Neural cell (in vitro differentiated cells): ENCODE results near the gene MID2. TPM values are rescaled to one million over a fixed set of nuclear protein-coding genes. Genes with fewer than 3 reads are reported as not detected.
"Not testable (repeated sequence)": the region's sequence is repeated elsewhere in the genome, so short reads cannot be mapped to it uniquely, and the experiment has no call there.

Experiments used
- H2AFZ ChIP-seq: fragments of 200-600, 300-800 bp; sonication (generic), shearing (Covaris generic); 2 replicates; pipeline ENCODE4 v1.6.0; 2014; ENCODE audit warnings: low read depth, mild to moderate bottlenecking, antibody characterized with exemption, low read length, moderate library complexity
- H3F3A ChIP-seq: fragments of 200-600 bp; shearing (Covaris generic); 2 replicates; pipeline ENCODE4 v1.6.1; 2016; ENCODE audit warnings: mild to moderate bottlenecking, moderate library complexity, mixed read lengths, antibody characterized with exemption, low read length; ENCODE audit not compliant: insufficient read depth, poor library complexity, severe bottlenecking
- H3K27ac ChIP-seq: fragments of 200-600, 300-800 bp; sonication (generic), shearing (Covaris generic); 2 replicates; pipeline ENCODE4 v1.5.1; 2014; ENCODE audit warnings: mild to moderate bottlenecking, low read length, moderate library complexity
- H3K27me3 ChIP-seq: fragments of 300-800, 200-600 bp; sonication (generic), shearing (Covaris generic); 2 replicates; pipeline ENCODE4 v1.6.0; 2014; ENCODE audit warnings: mild to moderate bottlenecking, low read depth, low read length, moderate library complexity; ENCODE audit not compliant: insufficient read depth
- H3K36me3 ChIP-seq: fragments of 300-800, 200-600 bp; sonication (generic), shearing (Covaris generic); 2 replicates; pipeline ENCODE4 v1.5.1; 2014; ENCODE audit warnings: mild to moderate bottlenecking, antibody characterized with exemption, low read length, moderate library complexity; ENCODE audit not compliant: insufficient read depth
- H3K4me2 ChIP-seq: fragments of 300-800, 200-600 bp; sonication (generic), shearing (Covaris generic); 2 replicates; pipeline ENCODE4 v1.6.0; 2014; ENCODE audit warnings: mild to moderate bottlenecking, low read length
- H3K4me3 ChIP-seq: fragments of 300-800, 200-600 bp; sonication (generic), shearing (Covaris generic); 2 replicates; pipeline ENCODE4 v1.5.1; 2014; ENCODE audit warnings: mild to moderate bottlenecking, low read length, moderate library complexity
- H3K79me2 ChIP-seq: fragments of 200-600 bp; shearing (Covaris generic); replicated peaks from 2 replicates; pipeline ENCODE4 v1.6.0; 2014; ENCODE audit warnings: mild to moderate bottlenecking, low read length, moderate library complexity; ENCODE audit not compliant: insufficient read depth
- H3K9ac ChIP-seq: fragments of 300-800, 200-600 bp; sonication (generic), shearing (Covaris generic); 2 replicates; pipeline ENCODE4 v1.6.1; 2016; ENCODE audit warnings: mild to moderate bottlenecking, low read length, mixed read lengths
- H3K9me2 ChIP-seq: fragments of 200-600 bp; shearing (Covaris generic); 2 replicates; pipeline ENCODE4 v1.6.1; 2016; ENCODE audit warnings: mild to moderate bottlenecking, low read length, mixed read lengths; ENCODE audit not compliant: insufficient read depth
- H3K9me3 ChIP-seq: fragments of 200-600, 300-800 bp; sonication (generic), shearing (Covaris generic); 2 replicates; pipeline ENCODE4 v1.6.1; 2016; ENCODE audit warnings: mild to moderate bottlenecking, mixed run types, low read length, moderate library complexity, mixed read lengths
- H4K20me1 ChIP-seq: fragments of 200-600 bp; shearing (Covaris generic); 2 replicates; pipeline ENCODE4 v1.6.1; 2016; ENCODE audit warnings: mild to moderate bottlenecking, mixed run types; ENCODE audit not compliant: insufficient read depth
- EP300 ChIP-seq: fragments of 450-650 bp; conservative IDR thresholded peaks from 2 replicates; pipeline ENCODE4 v1.6.1; 2014; ENCODE audit warnings: antibody characterized with exemption, mild to moderate bottlenecking, moderate library complexity; ENCODE audit not compliant: poor library complexity, severe bottlenecking
- EZH2 ChIP-seq: fragments of 200-600, 300-800 bp; shearing (Covaris generic), sonication (generic); IDR thresholded peaks from 2 replicates; pipeline ENCODE4 v1.6.1; 2014; ENCODE audit warnings: antibody characterized with exemption, low read length, borderline replicate concordance, mild to moderate bottlenecking; ENCODE audit not compliant: insufficient read depth, poor library complexity, severe bottlenecking
- MXI1 ChIP-seq: fragments of 450-650 bp; conservative IDR thresholded peaks from 2 replicates; pipeline ENCODE4 v1.6.1; 2014; ENCODE audit warnings: antibody characterized with exemption, mild to moderate bottlenecking; ENCODE audit not compliant: poor library complexity, severe bottlenecking
- POLR2AphosphoS5 ChIP-seq: IDR thresholded peaks from 2 replicates; pipeline ENCODE4 v1.6.1; 2012
- RAD21 ChIP-seq: fragments of 450-650 bp; conservative IDR thresholded peaks from 2 replicates; pipeline ENCODE4 v1.6.1; 2014; ENCODE audit warnings: antibody characterized with exemption, mild to moderate bottlenecking, moderate library complexity
- SMC3 ChIP-seq: fragments of 450-650 bp; conservative IDR thresholded peaks from 2 replicates; pipeline ENCODE4 v1.6.1; 2014; ENCODE audit warnings: antibody characterized with exemption, mild to moderate bottlenecking, moderate library complexity; ENCODE audit not compliant: poor library complexity
- TAF1 ChIP-seq: IDR thresholded peaks from 2 replicates; pipeline ENCODE4 v1.6.1; 2012; ENCODE audit warnings: low read depth
- polyA plus RNA-seq: library from polyadenylated mRNA; depleted of rRNA; stranded (reverse); fragments of >200 nt; gene quantifications from 2 replicates; pipeline ENCODE4 v1.2.3, GENCODE V29; 2014
- TF ChIP-seq, protein P1 (sequence below): fragments of 450-650 bp; IDR thresholded peaks from 2 replicates; pipeline ENCODE4 v1.5.1; 2014; ENCODE audit warnings: antibody characterized with exemption, mild to moderate bottlenecking, moderate library complexity; ENCODE audit not compliant: poor library complexity, severe bottlenecking
- TF ChIP-seq, protein P2 (sequence below): IDR thresholded peaks from 2 replicates; pipeline ENCODE4 v1.6.1; 2012; ENCODE audit warnings: borderline replicate concordance

Gene MID2
- polyA plus RNA-seq, 1 donor from 2014 or later, result 4.2 TPM

DNA sequence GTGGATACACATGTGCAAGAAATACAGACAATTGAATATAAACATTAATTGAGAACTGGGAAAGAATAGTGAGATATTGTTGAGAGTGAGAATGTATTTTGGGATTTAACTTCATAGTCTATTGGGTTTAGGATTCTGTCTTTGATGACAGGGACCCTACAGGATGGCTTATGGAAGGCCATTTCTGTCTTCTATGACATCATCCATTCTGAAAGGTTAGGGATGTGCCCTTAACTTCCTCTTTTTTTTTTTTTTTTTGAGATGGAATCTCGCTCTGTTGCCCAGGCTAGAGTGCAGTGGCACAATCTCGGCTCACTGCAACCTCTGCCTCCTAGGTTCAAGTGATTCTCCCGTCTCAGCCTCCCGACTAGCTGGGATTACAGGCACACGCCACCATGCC is 31.4 kb downstream of the MID2 start:
- H3K9me2 ChIP-seq, H3F3A ChIP-seq, H3K27me3 ChIP-seq, H3K79me2 ChIP-seq, H3K4me3 ChIP-seq, H3K9me3 ChIP-seq, H3K9ac ChIP-seq, H3K4me2 ChIP-seq, H3K36me3 ChIP-seq, H3K27ac ChIP-seq, H4K20me1 ChIP-seq, H2AFZ ChIP-seq: not testable (repeated sequence)

DNA sequence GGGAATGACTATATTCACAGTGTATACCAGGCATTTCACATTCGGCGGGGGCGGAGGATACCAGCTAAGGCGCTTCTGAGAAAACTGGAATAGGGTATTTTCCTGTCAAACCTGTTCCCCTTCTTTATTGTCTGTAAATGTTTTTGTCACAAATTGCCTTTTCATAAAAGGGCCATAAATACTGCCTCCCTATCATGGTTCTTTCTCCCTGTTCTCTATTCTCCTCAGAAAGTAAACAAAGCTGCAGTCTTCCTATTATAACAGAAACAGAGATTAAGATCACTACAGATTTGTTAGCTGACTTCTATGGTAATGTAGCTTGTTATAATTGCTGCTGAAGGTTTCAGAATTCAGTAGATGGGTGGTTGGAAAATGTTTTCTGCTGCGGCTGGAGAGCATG is 32.2 kb downstream of the MID2 start:
- Histone ChIP-seq H3K79me2 (no peaks in the 10 kb centered on the region), H3F3A (no peaks in the 10 kb centered on the region), H3K4me2 (no peak overlapping the region), H3K9ac (no peak overlapping the region), H4K20me1 (no peaks in the 10 kb centered on the region), H3K9me2 (no peaks in the 10 kb centered on the region), H3K27me3 (no peaks in the 10 kb centered on the region), H3K4me3 (no peak overlapping the region), H3K36me3 (no peaks in the 10 kb centered on the region), H2AFZ (no peak overlapping the region), H3K27ac (no peak overlapping the region), H3K9me3 (no peaks in the 10 kb centered on the region)
- TF ChIP-seq MXI1 (no peak), RAD21 (no peak), TAF1 (no peak), EZH2 (no peak), POLR2AphosphoS5 (no peak), EP300 (no peak), SMC3 (no peak)
- TF ChIP-seq, protein P1, sequence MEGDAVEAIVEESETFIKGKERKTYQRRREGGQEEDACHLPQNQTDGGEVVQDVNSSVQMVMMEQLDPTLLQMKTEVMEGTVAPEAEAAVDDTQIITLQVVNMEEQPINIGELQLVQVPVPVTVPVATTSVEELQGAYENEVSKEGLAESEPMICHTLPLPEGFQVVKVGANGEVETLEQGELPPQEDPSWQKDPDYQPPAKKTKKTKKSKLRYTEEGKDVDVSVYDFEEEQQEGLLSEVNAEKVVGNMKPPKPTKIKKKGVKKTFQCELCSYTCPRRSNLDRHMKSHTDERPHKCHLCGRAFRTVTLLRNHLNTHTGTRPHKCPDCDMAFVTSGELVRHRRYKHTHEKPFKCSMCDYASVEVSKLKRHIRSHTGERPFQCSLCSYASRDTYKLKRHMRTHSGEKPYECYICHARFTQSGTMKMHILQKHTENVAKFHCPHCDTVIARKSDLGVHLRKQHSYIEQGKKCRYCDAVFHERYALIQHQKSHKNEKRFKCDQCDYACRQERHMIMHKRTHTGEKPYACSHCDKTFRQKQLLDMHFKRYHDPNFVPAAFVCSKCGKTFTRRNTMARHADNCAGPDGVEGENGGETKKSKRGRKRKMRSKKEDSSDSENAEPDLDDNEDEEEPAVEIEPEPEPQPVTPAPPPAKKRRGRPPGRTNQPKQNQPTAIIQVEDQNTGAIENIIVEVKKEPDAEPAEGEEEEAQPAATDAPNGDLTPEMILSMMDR, result no peak
- TF ChIP-seq, protein P2, sequence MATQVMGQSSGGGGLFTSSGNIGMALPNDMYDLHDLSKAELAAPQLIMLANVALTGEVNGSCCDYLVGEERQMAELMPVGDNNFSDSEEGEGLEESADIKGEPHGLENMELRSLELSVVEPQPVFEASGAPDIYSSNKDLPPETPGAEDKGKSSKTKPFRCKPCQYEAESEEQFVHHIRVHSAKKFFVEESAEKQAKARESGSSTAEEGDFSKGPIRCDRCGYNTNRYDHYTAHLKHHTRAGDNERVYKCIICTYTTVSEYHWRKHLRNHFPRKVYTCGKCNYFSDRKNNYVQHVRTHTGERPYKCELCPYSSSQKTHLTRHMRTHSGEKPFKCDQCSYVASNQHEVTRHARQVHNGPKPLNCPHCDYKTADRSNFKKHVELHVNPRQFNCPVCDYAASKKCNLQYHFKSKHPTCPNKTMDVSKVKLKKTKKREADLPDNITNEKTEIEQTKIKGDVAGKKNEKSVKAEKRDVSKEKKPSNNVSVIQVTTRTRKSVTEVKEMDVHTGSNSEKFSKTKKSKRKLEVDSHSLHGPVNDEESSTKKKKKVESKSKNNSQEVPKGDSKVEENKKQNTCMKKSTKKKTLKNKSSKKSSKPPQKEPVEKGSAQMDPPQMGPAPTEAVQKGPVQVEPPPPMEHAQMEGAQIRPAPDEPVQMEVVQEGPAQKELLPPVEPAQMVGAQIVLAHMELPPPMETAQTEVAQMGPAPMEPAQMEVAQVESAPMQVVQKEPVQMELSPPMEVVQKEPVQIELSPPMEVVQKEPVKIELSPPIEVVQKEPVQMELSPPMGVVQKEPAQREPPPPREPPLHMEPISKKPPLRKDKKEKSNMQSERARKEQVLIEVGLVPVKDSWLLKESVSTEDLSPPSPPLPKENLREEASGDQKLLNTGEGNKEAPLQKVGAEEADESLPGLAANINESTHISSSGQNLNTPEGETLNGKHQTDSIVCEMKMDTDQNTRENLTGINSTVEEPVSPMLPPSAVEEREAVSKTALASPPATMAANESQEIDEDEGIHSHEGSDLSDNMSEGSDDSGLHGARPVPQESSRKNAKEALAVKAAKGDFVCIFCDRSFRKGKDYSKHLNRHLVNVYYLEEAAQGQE, result no peak

DNA sequence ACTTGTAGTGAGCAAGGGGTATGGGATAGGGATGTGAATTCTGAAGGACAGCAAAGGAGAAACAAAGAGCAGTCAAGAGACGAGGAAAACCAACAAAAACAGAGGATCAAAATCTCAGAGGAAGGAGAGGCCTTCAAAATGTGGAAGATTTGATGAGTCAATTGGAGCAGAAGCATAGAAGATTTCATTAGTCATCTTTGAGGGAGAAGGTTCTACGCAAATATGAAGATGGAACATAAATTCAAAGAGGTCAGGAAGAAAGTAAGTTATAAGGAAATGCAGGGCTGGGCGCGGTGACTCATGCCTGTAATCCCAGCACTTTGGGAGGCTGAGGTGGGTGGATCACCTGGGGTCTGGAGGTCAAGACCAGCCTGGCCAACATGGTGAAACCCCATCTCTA is 35.4 kb downstream of the MID2 start:
- Histone ChIP-seq H3K36me3 (no peaks in the 10 kb centered on the region), H3K4me2 (no peak overlapping the region), H3K79me2 (no peaks in the 10 kb centered on the region), H3F3A (no peaks in the 10 kb centered on the region), H3K4me3 (no peak overlapping the region), H2AFZ (no peak overlapping the region), H3K27me3 (no peaks in the 10 kb centered on the region), H3K9me2 (no peaks in the 10 kb centered on the region), H3K27ac (no peak overlapping the region), H3K9ac (no peak overlapping the region), H4K20me1 (no peaks in the 10 kb centered on the region), H3K9me3 (no peaks in the 10 kb centered on the region)
- TF ChIP-seq POLR2AphosphoS5 (no peak), RAD21 (no peak), EP300 (no peak), TAF1 (no peak), MXI1 (no peak), SMC3 (no peak), EZH2 (no peak)
- TF ChIP-seq, protein P1, result no peak
- TF ChIP-seq, protein P2, result no peak
